HEK293 (cell line): ENCODE results near the gene IST1.

Source experiments
- CTCF ChIA-PET: fragments of 350-600 bp; formaldehyde crosslinking; extraction: SDS; loops from one replicate; lab custom pipeline; 2021; ENCODE audit warnings: antibody characterized with exemption; lab: Yijun Ruan, JAX
- POLR2A ChIA-PET: fragments of 300-600 bp; formaldehyde crosslinking; extraction: SDS; loops from one replicate; lab custom pipeline; 2020; ENCODE audit warnings: antibody characterized with exemption, inconsistent platforms; lab: Yijun Ruan, JAX
- H3K27ac ChIP-seq: fragments of 200-500 bp; sonication (Bioruptor generic); 2 replicates; pipeline ENCODE4 v1.5.1; 2014; ENCODE audit warnings: low read depth, low read length, control low read depth, inconsistent platforms; ENCODE audit errors: extremely low read depth
- H3K36me3 ChIP-seq, 2 experiments: fragments of 200-500 bp in 1 of 2; sonication (Bioruptor generic) in 1 of 2; 1 replicate in 1 of 2; 2 replicates in 1 of 2; pipeline ENCODE4 v1.5.1; 2014 to 2017; ENCODE audit warnings: inconsistent platforms in 2 of 2, low read length in 2 of 2; ENCODE audit not compliant: control insufficient read depth in 2 of 2, insufficient read depth in 1 of 2
- H3K4me1 ChIP-seq: fragments of 200-500 bp; sonication (Bioruptor generic); 2 replicates; pipeline ENCODE4 v1.5.1; 2014; ENCODE audit warnings: mild to moderate bottlenecking, low read length, inconsistent platforms; ENCODE audit not compliant: control insufficient read depth, insufficient read depth
- H3K4me3 ChIP-seq: 2 replicates; pipeline ENCODE4 v1.5.1; 2011; ENCODE audit warnings: low read depth, mild to moderate bottlenecking, control low read depth, low read length, moderate library complexity
- H3K9me3 ChIP-seq: fragments of 200-500 bp; sonication (Bioruptor generic); 2 replicates; pipeline ENCODE4 v1.5.1; 2014; ENCODE audit warnings: low read depth, low read length, inconsistent platforms; ENCODE audit not compliant: control insufficient read depth, insufficient read depth
- FEZF1 ChIP-seq: fragments of 450-650 bp; formaldehyde crosslinking; IDR thresholded peaks from 2 replicates; pipeline ENCODE4 v1.5.1; 2016; ENCODE audit warnings: missing biosample characterization, missing genetic modification characterization
- GFI1B ChIP-seq: fragments of 450-650 bp; formaldehyde crosslinking; IDR thresholded peaks from 2 replicates; pipeline ENCODE4 v1.5.1; 2016; ENCODE audit warnings: missing biosample characterization, missing genetic modification characterization
- GLI2 ChIP-seq: fragments of 450-650 bp; formaldehyde crosslinking; IDR thresholded peaks from 2 replicates; pipeline ENCODE4; 2017; ENCODE audit warnings: missing biosample characterization, missing genetic modification characterization, low read depth, borderline replicate concordance
- GLIS2 ChIP-seq: fragments of 450-650 bp; formaldehyde crosslinking; IDR thresholded peaks from 2 replicates; pipeline ENCODE4 v1.5.1; 2016; ENCODE audit warnings: missing biosample characterization, missing genetic modification characterization
- KLF8 ChIP-seq: fragments of 450-650 bp; formaldehyde crosslinking; IDR thresholded peaks from 2 replicates; pipeline ENCODE4 v1.5.1; 2016; ENCODE audit warnings: missing biosample characterization, missing genetic modification characterization
- KLF9 ChIP-seq: fragments of 450-650 bp; formaldehyde crosslinking; IDR thresholded peaks from 2 replicates; pipeline ENCODE4 v1.5.1; 2016; ENCODE audit warnings: missing biosample characterization, missing genetic modification characterization, low read depth
- PRDM4 ChIP-seq: fragments of 450-650 bp; formaldehyde crosslinking; IDR thresholded peaks from 2 replicates; pipeline ENCODE4 v1.5.1; 2017; ENCODE audit warnings: missing biosample characterization, missing genetic modification characterization
- PRDM6 ChIP-seq: fragments of 450-650 bp; formaldehyde crosslinking; IDR thresholded peaks from 2 replicates; pipeline ENCODE4 v1.5.1; 2017; ENCODE audit warnings: missing biosample characterization, missing genetic modification characterization
- RBAK ChIP-seq: fragments of 450-650 bp; formaldehyde crosslinking; IDR thresholded peaks from 2 replicates; pipeline ENCODE4 v1.5.1; 2016; ENCODE audit warnings: missing biosample characterization, missing genetic modification characterization
- ZBTB1 ChIP-seq: fragments of 450-650 bp; formaldehyde crosslinking; IDR thresholded peaks from 2 replicates; pipeline ENCODE4 v1.5.1; 2016; ENCODE audit warnings: missing biosample characterization, missing genetic modification characterization
- ZBTB7A ChIP-seq: fragments of 450-650 bp; formaldehyde crosslinking; IDR thresholded peaks from 2 replicates; pipeline ENCODE4 v1.5.1; 2016; ENCODE audit warnings: low read depth, missing biosample characterization, missing genetic modification characterization
- ZEB2 ChIP-seq: fragments of 450-650 bp; formaldehyde crosslinking; IDR thresholded peaks from 2 replicates; pipeline ENCODE4 v1.5.1; 2016; ENCODE audit warnings: missing biosample characterization, missing genetic modification characterization
- ZFP3 ChIP-seq: fragments of 450-650 bp; formaldehyde crosslinking; IDR thresholded peaks from 2 replicates; pipeline ENCODE4 v1.5.1; 2016; ENCODE audit warnings: low read depth, missing biosample characterization, missing genetic modification characterization
- ZNF133 ChIP-seq: fragments of 450-650 bp; formaldehyde crosslinking; IDR thresholded peaks from 2 replicates; pipeline ENCODE4 v1.5.1; 2016; ENCODE audit warnings: missing biosample characterization, missing genetic modification characterization
- ZNF146 ChIP-seq: fragments of 450-650 bp; formaldehyde crosslinking; IDR thresholded peaks from 2 replicates; pipeline ENCODE4 v1.5.1; 2016; ENCODE audit warnings: missing biosample characterization, missing genetic modification characterization
- ZNF274 ChIP-seq, 2 experiments: fragments of 200-500 bp in 1 of 2; fragments of 450-650 bp in 1 of 2; sonication (Bioruptor generic) in 1 of 2; formaldehyde crosslinking in 1 of 2; IDR thresholded peaks; 2 replicates each; pipeline versions ENCODE4 v1.5.1 to v1.6.1; 2014 to 2016; ENCODE audit warnings: borderline replicate concordance in 1 of 2, inconsistent platforms in 1 of 2, low read length in 1 of 2, missing biosample characterization in 1 of 2, missing genetic modification characterization in 1 of 2
- ZNF302 ChIP-seq: fragments of 450-650 bp; formaldehyde crosslinking; IDR thresholded peaks from 2 replicates; pipeline ENCODE4 v1.5.1; 2016; ENCODE audit warnings: missing biosample characterization, missing genetic modification characterization, low read depth
- ZNF549 ChIP-seq: fragments of 450-650 bp; IDR thresholded peaks from 2 replicates; pipeline ENCODE4 v1.5.1; 2018; ENCODE audit warnings: missing biosample characterization, missing genetic modification characterization, mild to moderate bottlenecking, inconsistent platforms, moderate library complexity
- ZNF555 ChIP-seq: fragments of 450-650 bp; formaldehyde crosslinking; conservative IDR thresholded peaks from 2 replicates; pipeline ENCODE4 v1.5.1; 2017; ENCODE audit warnings: missing biosample characterization, mild to moderate bottlenecking, missing genetic modification characterization, inconsistent platforms
- ZNF621 ChIP-seq: fragments of 450-650 bp; formaldehyde crosslinking; IDR thresholded peaks from 2 replicates; pipeline ENCODE4 v1.5.1; 2017; ENCODE audit warnings: missing biosample characterization, missing genetic modification characterization
- ZNF664 ChIP-seq: fragments of 450-650 bp; formaldehyde crosslinking; IDR thresholded peaks from 2 replicates; pipeline ENCODE4 v1.5.1; 2016; ENCODE audit warnings: missing biosample characterization, missing genetic modification characterization
- ZNF701 ChIP-seq: fragments of 450-650 bp; formaldehyde crosslinking; IDR thresholded peaks from 2 replicates; pipeline ENCODE4 v1.5.1; 2016; ENCODE audit warnings: missing biosample characterization, missing genetic modification characterization
- ZNF837 ChIP-seq: fragments of 450-650 bp; formaldehyde crosslinking; IDR thresholded peaks from 2 replicates; pipeline ENCODE4 v1.5.1; 2016; ENCODE audit warnings: missing biosample characterization, missing genetic modification characterization

The IST1 gene

GRCh38 chr16:71915350-71915749 is 20.0 kb downstream of the IST1 start:
- ChIA-PET CTCF (interaction anchor here (1.4 kb wide), 1 partner anchor 32 kb away, joined by 4 read pairs; no protein-coding TSS in a partner anchor), POLR2A (no interaction called here)
- no peak overlapping the region for H3K27ac ChIP-seq
- H3K9me3 ChIP-seq, result no peaks in the 10 kb centered on the region
- TF ChIP-seq ZNF274 (IDR thresholded peaks at IDR 0.05; ENCODE audit: low read length), result no peak
- no peak for TF ChIP-seq ZNF274 (tag by site-specific recombination; IDR thresholded peaks at IDR 0.05; ENCODE audit: borderline replicate concordance)
- TF ChIP-seq GFI1B, result no peak
- no peak for TF ChIP-seq ZBTB1 (tag by site-specific recombination)
- TF ChIP-seq KLF8 (tag by site-specific recombination), result no peak
- TF ChIP-seq ZNF133 (tag by site-specific recombination), result no peak
- TF ChIP-seq ZNF555 (tag by site-specific recombination), result no peak
- no peak for TF ChIP-seq RBAK (tag by site-specific recombination)
- no peak for TF ChIP-seq ZNF664
- no peak for TF ChIP-seq ZNF701 (tag by site-specific recombination)
- no peak for TF ChIP-seq PRDM4 (tag by site-specific recombination)
- no peak for TF ChIP-seq ZFP3
- H3K4me1 ChIP-seq, result no peaks in the 10 kb centered on the region
- H3K4me3 ChIP-seq, result no peak overlapping the region
- peaks cover 15 to 60% of the 10 kb centered on the region in 2 experiments for H3K36me3 ChIP-seq

GRCh38 chr16:71916397-71916920 is 21.1 kb downstream of the IST1 start:
- ChIA-PET POLR2A (no interaction called here), CTCF (interaction anchor here (1.2 to 2.1 kb wide), 3 partner anchors 13 to 45 kb away, joined by 4 to 5 read pairs (median 5); no protein-coding TSS in a partner anchor)
- TF ChIP-seq ZBTB7A, result no peak
- TF ChIP-seq ZBTB1 (tag by site-specific recombination), result no peak
- no peak for TF ChIP-seq KLF9 (tag by site-specific recombination)
- TF ChIP-seq ZNF549 (tag by site-specific recombination), result no peak
- TF ChIP-seq GLI2 (tag by site-specific recombination), result no peak
- no peak for TF ChIP-seq PRDM6 (tag by site-specific recombination)
- TF ChIP-seq ZNF302, result no peak
- no peak for TF ChIP-seq GLIS2
- TF ChIP-seq ZNF146 (tag by site-specific recombination), result no peak
- TF ChIP-seq FEZF1 (tag by site-specific recombination), result no peak
- no peak for TF ChIP-seq ZEB2 (tag by site-specific recombination)
- TF ChIP-seq ZNF621 (tag by site-specific recombination), result no peak
- no peak for TF ChIP-seq ZNF837 (tag by site-specific recombination)
- H3K27ac ChIP-seq, result no peak overlapping the region
- H3K9me3 ChIP-seq, result no peaks in the 10 kb centered on the region
- no peaks in the 10 kb centered on the region for H3K4me1 ChIP-seq
- no peak overlapping the region for H3K4me3 ChIP-seq
- H3K36me3 ChIP-seq, result peaks cover 22 to 71% of the 10 kb centered on the region in 2 experiments
